ENCODE measurements around the gene SPRR3. TPM values are rescaled to one million over a fixed set of nuclear protein-coding genes. Genes with fewer than 3 reads are reported as not detected.

Gene SPRR3
- total RNA-seq, 2 experiments from 2014 or later = not detected

DNA sequence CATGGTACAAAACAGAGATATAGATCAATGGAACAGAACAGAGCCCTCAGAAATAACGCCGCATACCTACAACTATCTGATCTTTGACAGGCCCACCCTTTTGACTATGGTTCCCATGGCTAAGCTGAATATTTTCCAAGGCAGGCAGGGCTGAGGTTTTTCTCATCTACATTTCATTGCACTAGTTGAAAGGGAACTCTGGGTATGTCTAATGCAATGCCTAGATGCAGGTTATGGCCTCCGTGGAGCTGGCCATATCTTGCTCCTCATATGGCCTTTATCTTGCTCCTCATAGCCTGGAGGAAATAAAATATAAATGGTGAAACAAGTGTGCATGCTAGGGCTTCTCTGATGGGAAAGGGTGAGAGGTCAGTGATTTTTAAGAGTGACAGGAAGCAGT is 44.0 kb upstream of the SPRR3 start:
- Histone ChIP-seq H3K36me3 (ENCODE audit: insufficient read depth, low read length) (no peaks in the 10 kb centered on the region), H3K4me3 (ENCODE audit: low read length) (no peak overlapping the region), H3K27me3 (ENCODE audit: control insufficient read depth in 1 of 2, insufficient read depth in 2 of 2, low read length in 2 of 2) (peaks cover 0 to 2% of the 10 kb centered on the region in 2 experiments), H3K9me3 (ENCODE audit: control insufficient read depth in 1 of 2, insufficient read depth in 1 of 2, low read length in 2 of 2) (peaks cover 0 to 6% of the 10 kb centered on the region in 2 experiments), H3K27ac (ENCODE audit: low read depth in 1 of 2, low read length in 2 of 2) (no peak overlapping the region), H3K4me1 (ENCODE audit: insufficient read depth, low read length) (no peaks in the 10 kb centered on the region)
- Mint-ChIP-seq H3K4me1 (ENCODE audit: low read depth) (no peaks in the 10 kb centered on the region), H3K27ac (no peak overlapping the region), H3K27me3 (peaks cover 23% of the 10 kb centered on the region), H3K9me3 (no peaks in the 10 kb centered on the region), H3K4me3 (no peak overlapping the region), H3K36me3 (ENCODE audit: low read depth) (no peaks in the 10 kb centered on the region)
- no peak for ATAC-seq (ENCODE audit: poor library complexity)
- POLR2A ChIA-PET = no interaction called here
- intact Hi-C loops (cut with DNase I, micrococcal nuclease) = no loop called here
- no peak for DNase-seq
- CTCF ChIA-PET = no interaction called here
- TF ChIP-seq CTCF (IDR thresholded peaks at IDR 0.05) = no peak

DNA sequence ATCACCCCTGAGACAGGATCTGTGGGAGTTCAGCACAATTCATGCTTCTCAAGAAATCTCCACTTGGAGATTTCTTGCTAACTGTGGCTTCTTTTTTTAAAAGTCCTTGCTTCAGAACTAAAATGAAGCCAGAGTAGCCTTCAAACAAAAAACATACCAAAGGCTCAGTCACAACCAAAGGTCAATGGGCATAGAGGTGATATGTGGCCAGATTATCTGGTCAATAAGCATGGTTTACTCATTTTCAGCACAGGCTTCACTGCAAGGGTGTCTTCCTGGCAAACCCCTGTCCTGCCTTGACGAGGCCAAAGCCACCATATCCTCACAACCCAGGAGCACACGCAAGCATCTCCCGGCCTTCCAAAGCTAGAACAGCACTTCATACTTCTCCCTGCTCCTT is 42.3 kb upstream of the SPRR3 start:
- POLR2A ChIA-PET = no interaction called here
- no peaks in the 10 kb centered on the region for H3K36me3 Mint-ChIP-seq (ENCODE audit: low read depth)
- no peak for TF ChIP-seq CTCF (IDR thresholded peaks at IDR 0.05)
- peaks cover 23% of the 10 kb centered on the region for H3K27me3 Mint-ChIP-seq
- Histone ChIP-seq H3K27ac (ENCODE audit: low read depth in 1 of 2, low read length in 2 of 2) (no peak overlapping the region), H3K4me3 (ENCODE audit: low read length) (no peak overlapping the region), H3K4me1 (ENCODE audit: insufficient read depth, low read length) (no peaks in the 10 kb centered on the region), H3K27me3 (ENCODE audit: control insufficient read depth in 1 of 2, insufficient read depth in 2 of 2, low read length in 2 of 2) (peaks cover 0 to 2% of the 10 kb centered on the region in 2 experiments), H3K9me3 (ENCODE audit: control insufficient read depth in 1 of 2, insufficient read depth in 1 of 2, low read length in 2 of 2) (peaks cover 0 to 6% of the 10 kb centered on the region in 2 experiments), H3K36me3 (ENCODE audit: insufficient read depth, low read length) (no peaks in the 10 kb centered on the region)
- ATAC-seq (ENCODE audit: poor library complexity) (no peak), DNase-seq (no peak)
- H3K9me3 Mint-ChIP-seq = no peaks in the 10 kb centered on the region
- no peak overlapping the region for H3K4me3 Mint-ChIP-seq
- intact Hi-C loops (cut with DNase I, micrococcal nuclease) = no loop called here
- CTCF ChIA-PET = no interaction called here
- no peak overlapping the region for H3K27ac Mint-ChIP-seq
- H3K4me1 Mint-ChIP-seq (ENCODE audit: low read depth) = no peaks in the 10 kb centered on the region

DNA sequence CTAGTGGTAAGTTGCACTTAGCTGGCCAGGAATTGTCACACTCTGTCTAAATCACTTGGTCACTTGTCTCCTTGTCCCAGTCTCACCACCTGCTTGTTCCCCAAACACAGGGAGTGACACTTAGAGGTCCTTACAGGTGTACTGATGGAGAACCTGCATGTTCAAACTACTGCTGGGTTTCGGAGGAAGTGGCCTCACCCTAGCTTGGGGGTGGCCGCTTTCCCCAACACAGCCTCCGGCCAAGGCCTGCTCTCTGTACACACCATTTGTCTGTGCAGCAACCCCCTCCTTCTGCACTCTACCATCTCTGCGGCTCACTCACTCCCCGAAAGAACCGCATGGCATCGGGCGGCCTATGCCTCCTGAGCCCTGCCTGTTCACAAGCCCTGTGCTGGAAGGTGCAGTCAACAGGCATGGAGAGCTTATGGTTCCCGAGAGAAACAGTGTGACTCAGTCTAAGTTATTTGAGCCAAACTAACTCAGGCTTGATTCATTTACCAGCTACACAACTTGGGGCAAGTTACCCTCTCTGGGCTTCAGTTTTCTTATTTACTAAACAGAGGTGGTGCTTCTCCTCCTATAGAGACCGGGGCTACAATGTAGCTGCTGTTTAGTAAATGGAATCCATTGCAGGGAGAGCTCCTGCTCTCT is 41.6 kb upstream of the SPRR3 start:
- H3K4me1 ChIP-seq (ENCODE audit: insufficient read depth, low read length) = no peaks in the 10 kb centered on the region
- H3K9me3 Mint-ChIP-seq = no peaks in the 10 kb centered on the region
- no peak for TF ChIP-seq CTCF (IDR thresholded peaks at IDR 0.05)
- intact Hi-C loops (cut with DNase I, micrococcal nuclease) = no loop called here
- no peaks in the 10 kb centered on the region for H3K36me3 ChIP-seq (ENCODE audit: insufficient read depth, low read length)
- no peak overlapping the region for H3K27ac ChIP-seq (ENCODE audit: low read depth in 1 of 2, low read length in 2 of 2)
- no peak overlapping the region for H3K4me3 Mint-ChIP-seq
- H3K36me3 Mint-ChIP-seq (ENCODE audit: low read depth) = no peaks in the 10 kb centered on the region
- CTCF ChIA-PET = no interaction called here
- H3K27me3 ChIP-seq (ENCODE audit: control insufficient read depth in 1 of 2, insufficient read depth in 2 of 2, low read length in 2 of 2) = peaks cover 0 to 2% of the 10 kb centered on the region in 2 experiments
- peaks cover 29% of the 10 kb centered on the region for H3K27me3 Mint-ChIP-seq
- no peak for ATAC-seq (ENCODE audit: poor library complexity)
- no peaks in the 10 kb centered on the region for H3K4me1 Mint-ChIP-seq (ENCODE audit: low read depth)
- peaks cover 0 to 6% of the 10 kb centered on the region in 2 experiments for H3K9me3 ChIP-seq (ENCODE audit: control insufficient read depth in 1 of 2, insufficient read depth in 1 of 2, low read length in 2 of 2)
- POLR2A ChIA-PET = no interaction called here
- no peak overlapping the region for H3K4me3 ChIP-seq (ENCODE audit: low read length)
- DNase-seq = no peak
- no peak overlapping the region for H3K27ac Mint-ChIP-seq
